H7 (cell line): ENCODE results near the gene KDM1B. TPM values are rescaled to one million over a fixed set of nuclear protein-coding genes. Genes with fewer than 3 reads are reported as not detected.
"Not testable (repeated sequence)": the region's sequence is repeated elsewhere in the genome, so short reads cannot be mapped to it uniquely, and the experiment has no call there.

Source experiments
- DNase-seq: peaks from one replicate; pipeline ENCODE4 v3.0.0; 2012
- H3K27me3 ChIP-seq: 2 replicates; pipeline ENCODE4 v1.6.0; 2011; ENCODE audit warnings: mild to moderate bottlenecking, low read length; ENCODE audit not compliant: control insufficient read depth, insufficient read depth
- H3K36me3 ChIP-seq: replicated peaks from 2 replicates; pipeline ENCODE4 v1.5.1; 2011; ENCODE audit warnings: low read length; ENCODE audit not compliant: control insufficient read depth, insufficient read depth
- H3K4me3 ChIP-seq: 2 replicates; pipeline ENCODE4 v1.5.1; 2011; ENCODE audit warnings: low read depth, mild to moderate bottlenecking, control low read depth, low read length, moderate library complexity; ENCODE audit not compliant: insufficient read depth
- total RNA-seq: library from RNA; depleted of rRNA; stranded (reverse); fragments of >200 nt; shearing (Covaris generic); gene quantifications from 2 replicates; pipeline ENCODE4 v1.2.3, GENCODE V29; 2014

The KDM1B gene
- total RNA-seq, 1 experiment from 2014 or later = 6.8 TPM

- H3K27me3 ChIP-seq = no peaks in the 10 kb centered on the region
- no peak overlapping the region for H3K4me3 ChIP-seq
- H3K36me3 ChIP-seq = no peaks in the 10 kb centered on the region
- peak; percentile 21 for DNase-seq
Measured at GRCh38 chr6:18187701-18188100, 32.5 kb downstream of the KDM1B start.

- no peaks in the 10 kb centered on the region for H3K27me3 ChIP-seq
- H3K4me3 ChIP-seq = no peak overlapping the region
- no peaks in the 10 kb centered on the region for H3K36me3 ChIP-seq
- no peak for DNase-seq
Measured at GRCh38 chr6:18189196-18189595, 34.0 kb downstream of the KDM1B start.

- no peaks in the 10 kb centered on the region for H3K36me3 ChIP-seq
Measured at GRCh38 chr6:18192026-18192425, 36.8 kb downstream of the KDM1B start.

GRCh38 chr6:18203786-18204185 lies 48.6 kb downstream of the KDM1B start:
- no peak overlapping the region for H3K4me3 ChIP-seq
- no peaks in the 10 kb centered on the region; the same call in 1 of the 2 replicates for H3K36me3 ChIP-seq
- H3K27me3 ChIP-seq = no peaks in the 10 kb centered on the region
- no peak for DNase-seq

More at GRCh38 chr6:18192026-18192425, 36.8 kb downstream of the KDM1B start:
- Histone ChIP-seq H3K4me3 (no peak overlapping the region), H3K27me3 (no peaks in the 10 kb centered on the region)
- no peak for DNase-seq

GRCh38 chr6:18204691-18205090 lies 49.5 kb downstream of the KDM1B start:
- Histone ChIP-seq H3K4me3 (no peak overlapping the region), H3K27me3 (no peaks in the 10 kb centered on the region), H3K36me3 (no peaks in the 10 kb centered on the region; the same call in 1 of the 2 replicates)
- no peak for DNase-seq

- Histone ChIP-seq H3K36me3 (no peaks in the 10 kb centered on the region; the same call in 1 of the 2 replicates), H3K4me3 (no peak overlapping the region), H3K27me3 (no peaks in the 10 kb centered on the region)
- no peak for DNase-seq
Measured at GRCh38 chr6:18206591-18206990, 51.4 kb downstream of the KDM1B start.

- Histone ChIP-seq H3K27me3 (no peaks in the 10 kb centered on the region), H3K4me3 (no peak overlapping the region), H3K36me3 (no peaks in the 10 kb centered on the region; the same call in 1 of the 2 replicates)
- DNase-seq = no peak
Measured at GRCh38 chr6:18207438-18207837, 52.2 kb downstream of the KDM1B start.

GRCh38 chr6:18207949-18208348 lies 52.7 kb downstream of the KDM1B start:
- Histone ChIP-seq H3K36me3 (peaks cover 2% of the 10 kb centered on the region; the same call in 1 of the 2 replicates), H3K4me3 (no peak overlapping the region), H3K27me3 (no peaks in the 10 kb centered on the region)
- DNase-seq = no peak

- DNase-seq, H3K27me3 ChIP-seq, H3K36me3 ChIP-seq, H3K4me3 ChIP-seq: not testable (repeated sequence)
Measured at GRCh38 chr6:18208778-18209177, 53.6 kb downstream of the KDM1B start.

- Histone ChIP-seq H3K36me3 (peaks cover 2% of the 10 kb centered on the region; the same call in 1 of the 2 replicates), H3K27me3 (no peaks in the 10 kb centered on the region), H3K4me3 (no peak overlapping the region)
- DNase-seq = no peak
Measured at GRCh38 chr6:18209539-18210197, 54.4 kb downstream of the KDM1B start.

GRCh38 chr6:18210707-18211106 lies 55.5 kb downstream of the KDM1B start:
- no peak for DNase-seq
- no peaks in the 10 kb centered on the region for H3K27me3 ChIP-seq
- H3K36me3 ChIP-seq = peaks cover 2% of the 10 kb centered on the region; the same call in 1 of the 2 replicates
- H3K4me3 ChIP-seq = no peak overlapping the region

- Histone ChIP-seq H3K4me3 (no peak overlapping the region), H3K36me3 (peaks cover 2% of the 10 kb centered on the region; the same call in 1 of the 2 replicates), H3K27me3 (no peaks in the 10 kb centered on the region)
- DNase-seq = no peak
Measured at GRCh38 chr6:18211338-18211737, 56.1 kb downstream of the KDM1B start.

GRCh38 chr6:18212231-18212630 lies 57.0 kb downstream of the KDM1B start:
- DNase-seq = no peak
- H3K27me3 ChIP-seq = no peaks in the 10 kb centered on the region
- H3K36me3 ChIP-seq = peaks cover 2% of the 10 kb centered on the region; the same call in 1 of the 2 replicates
- no peak overlapping the region for H3K4me3 ChIP-seq

- peaks cover 2% of the 10 kb centered on the region; the same call in 1 of the 2 replicates for H3K36me3 ChIP-seq
- H3K27me3 ChIP-seq = no peaks in the 10 kb centered on the region
- no peak overlapping the region for H3K4me3 ChIP-seq
- no peak for DNase-seq
Measured at GRCh38 chr6:18213439-18213838, 58.2 kb downstream of the KDM1B start.

GRCh38 chr6:18214003-18214402 lies 58.8 kb downstream of the KDM1B start:
- Histone ChIP-seq H3K4me3 (no peak overlapping the region), H3K36me3 (peaks cover 2% of the 10 kb centered on the region; the same call in 1 of the 2 replicates), H3K27me3 (no peaks in the 10 kb centered on the region)
- DNase-seq = no peak
